ENCODE results near the gene VAC14. TPM values are rescaled to one million over a fixed set of nuclear protein-coding genes. Genes with fewer than 3 reads are reported as not detected.
A peak's percentile ranks its signal among the peaks of the same experiment; 100 is the strongest.

Gene VAC14
- total and polyA plus RNA-seq, 2 of the 8 experiments (the other 6 are each of a cell fraction or from before 2014, with no cell fraction given): 56.0 to 108 TPM

GRCh38 chr16:70646260-70647241, 154.4 kb downstream of the VAC14 start, which contains the start of gene IL34:
Gene IL34 (plus strand): TSS chr16:70646559. CDS start chr16:70646948, 389 bp downstream.
- no peaks in the 10 kb centered on the region; a peak in 1 of 4 replicates for H3K9me3 ChIP-seq (ENCODE audit: insufficient read depth in 2 of 2, low read depth in 1 of 2, low read length in 1 of 2)
- POLR2A ChIA-PET (ENCODE audit: partially characterized antibody): interaction anchor here (0.6 to 1.9 kb wide), 7 partner anchors 12 to 73 kb away, joined by 3 to 10 read pairs (median 4); no protein-coding TSS in a partner anchor
- H3K4me2 ChIP-seq (ENCODE audit: insufficient read depth in 1 of 2, low read depth in 2 of 2, low read length in 2 of 2): no peak within 1 kb of the TSS
- no peak within 1 kb of the TSS for H3K4me3 ChIP-seq (ENCODE audit: extremely low read depth in 1 of 4, insufficient read depth in 2 of 4, low read depth in 3 of 4, low read length in 4 of 4)
- H3K23ac ChIP-seq (ENCODE audit: insufficient read length): no peak within 1 kb of the TSS
- H3K23me2 ChIP-seq (ENCODE audit: low read depth, low read length): no peaks in the 10 kb centered on the region; the same call in 1 of the 2 replicates
- FAIRE-seq (no peak), DNase-seq (ENCODE audit: low read depth in 1 of 2, low spot score in 2 of 2) (no peak)
- H2BK15ac ChIP-seq (ENCODE audit: low read length): 0 out of 2 replicates have a peak within 1 kb of the TSS, but pooled peaks have one; percentile 46
- H3K4ac ChIP-seq (replicated peaks; ENCODE audit: insufficient read length, low read depth, low read length): no peak within 1 kb of the TSS
- H4K8ac ChIP-seq (ENCODE audit: extremely low read depth, insufficient read depth, low read length): no peak within 1 kb of the TSS; the same call in 1 of the 2 replicates
- no peaks in the 10 kb centered on the region for H3K27me3 ChIP-seq (replicated peaks in 1 of 4; ENCODE audit: control insufficient read depth in 3 of 4, extremely low read depth in 1 of 4, insufficient read depth in 3 of 4, low read length in 3 of 4)
- H2BK12ac ChIP-seq (ENCODE audit: low read depth, low read length): peak within 1 kb of the TSS; percentile 60; the same call in 1 of the 2 replicates
- H3K14ac ChIP-seq (ENCODE audit: insufficient read length): no peak within 1 kb of the TSS
- H3K36me3 ChIP-seq (ENCODE audit: control insufficient read depth in 2 of 4, insufficient read depth in 4 of 4, low read length in 3 of 4): no peaks in the 10 kb centered on the region
- H3K79me1 ChIP-seq (ENCODE audit: low read depth, low read length): no peaks in the 10 kb centered on the region
- CTCF ChIA-PET (ENCODE audit: partially characterized antibody): interaction anchor here (1.2 to 1.5 kb wide), 2 partner anchors 35 to 67 kb away, joined by 4 to 6 read pairs; no protein-coding TSS in a partner anchor
- H4K20me1 ChIP-seq (replicated peaks in 1 of 2; ENCODE audit: control insufficient read depth in 1 of 2, insufficient read depth in 2 of 2, low read length in 2 of 2): no peaks in the 10 kb centered on the region
- H2BK20ac ChIP-seq (ENCODE audit: low read length): no peak within 1 kb of the TSS
- H3K4me1 ChIP-seq (replicated peaks in 1 of 4; ENCODE audit: control insufficient read depth in 3 of 4, insufficient read depth in 4 of 4, low read length in 3 of 4): peaks cover 0 to 3% (median 0%) of the 10 kb centered on the region in 4 experiments; a peak in 1 of 7 replicates
- H2BK120ac ChIP-seq (replicated peaks; ENCODE audit: low read depth, low read length): no peak within 1 kb of the TSS
- no peak within 1 kb of the TSS for H2AFZ ChIP-seq (ENCODE audit: low read length)
- 90% methylated on average over 35 of the region's 39 CpGs; no CpG with 5 or more reads in 1 of the 2 experiments for WGBS, 2 experiments (ENCODE audit: extremely low coverage in 1 of 2, insufficient coverage in 1 of 2, insufficient read length in 1 of 2, insufficient replicate concordance in 2 of 2, low coverage in 1 of 2, low lambda C conversion rate in 2 of 2, missing lambda C conversion rate in 1 of 2)
- H3K27ac ChIP-seq (ENCODE audit: low read depth, low read length): no peak within 1 kb of the TSS; the same call in 1 of the 2 replicates
- no peak within 1 kb of the TSS for H3K56ac ChIP-seq (replicated peaks; ENCODE audit: insufficient read length, low read depth, low read length)
- H3K79me2 ChIP-seq (ENCODE audit: control insufficient read depth in 1 of 2, insufficient read depth in 2 of 2, low read length in 2 of 2): no peaks in the 10 kb centered on the region
- no peak within 1 kb of the TSS for H3K9ac ChIP-seq (replicated peaks in 1 of 4; ENCODE audit: extremely low read depth in 1 of 4, low read depth in 3 of 4, low read length in 3 of 4)
- no peak within 1 kb of the TSS; the same call in 1 of the 2 replicates for H3K18ac ChIP-seq (ENCODE audit: extremely low read depth, low read length)
- H4K5ac ChIP-seq (ENCODE audit: insufficient read length, low read depth, low read length): no peak within 1 kb of the TSS
- peak within 1 kb of the TSS; percentile 49 for H4K91ac ChIP-seq (replicated peaks; ENCODE audit: insufficient read length, low read length)
- H2BK5ac ChIP-seq (ENCODE audit: low read depth, low read length): 0 out of 2 replicates have a peak within 1 kb of the TSS, but pooled peaks have one; percentile 10
- no peak within 1 kb of the TSS for H2AK5ac ChIP-seq (ENCODE audit: low read depth, low read length)
- TF ChIP-seq HDAC6 (IDR thresholded peaks at IDR 0.05; ENCODE audit: low read depth, low read length) (no peak), EP300 (IDR thresholded peaks at IDR 0.05; ENCODE audit: borderline replicate concordance in 1 of 2, low read depth in 2 of 2, low read length in 2 of 2) (no peak), NANOG (IDR thresholded peaks at IDR 0.05; ENCODE audit: insufficient read depth, low read depth, low read length, poor library complexity, severe bottlenecking) (no peak), YY1 (IDR thresholded peaks at IDR 0.05; ENCODE audit: low read depth, low read length) (no peak), JUND (IDR thresholded peaks at IDR 0.05; ENCODE audit: low read length) (no peak), MAX (IDR thresholded peaks at IDR 0.05) (no peak), SRF (IDR thresholded peaks at IDR 0.05; ENCODE audit: low read depth, low read length) (no peak), SIX5 (IDR thresholded peaks at IDR 0.05; ENCODE audit: low read depth, low read length) (no peak), KDM1A (IDR thresholded peaks at IDR 0.05; ENCODE audit: borderline replicate concordance, low read length) (no peak), PHF8 (conservative IDR thresholded peaks at IDR 0.05; ENCODE audit: low read depth, low read length) (no peak), CREB1 (IDR thresholded peaks at IDR 0.05) (no peak)
